KG1 (cell line): Measurements from ENCODE around the gene GPX3.

Experiments used
- DNase-seq: peaks from one replicate; lab custom pipeline; 2025; lab: John Stamatoyannopoulos, UW

GPX3 gene

DNA sequence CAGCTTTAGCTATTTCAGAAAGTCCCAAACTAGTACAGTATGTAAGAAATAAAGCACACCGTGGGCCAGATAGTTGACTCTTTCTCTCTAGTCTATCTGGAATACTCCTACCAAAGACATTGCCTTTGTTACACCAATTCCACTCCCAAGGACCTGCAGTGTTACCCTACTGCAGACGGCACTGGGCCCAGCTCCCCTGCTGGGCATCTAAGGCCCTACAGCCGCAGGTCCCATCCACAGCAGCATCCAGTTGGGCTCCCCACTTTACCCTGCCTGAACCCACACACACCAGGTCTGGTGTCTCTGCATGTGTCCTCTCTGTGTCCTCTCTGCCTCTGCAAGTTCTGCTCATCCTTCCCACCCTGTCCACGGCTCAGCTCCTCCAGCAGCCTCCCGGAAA is 37.9 kb downstream of the GPX3 start:
- DNase-seq: no peak

- no peak for DNase-seq
Observed at GRCh38 chr5:151058891-151059489, 38.6 kb downstream of the GPX3 start.

- no peak for DNase-seq
Observed at GRCh38 chr5:151060742-151061141, 40.4 kb downstream of the GPX3 start.

DNA sequence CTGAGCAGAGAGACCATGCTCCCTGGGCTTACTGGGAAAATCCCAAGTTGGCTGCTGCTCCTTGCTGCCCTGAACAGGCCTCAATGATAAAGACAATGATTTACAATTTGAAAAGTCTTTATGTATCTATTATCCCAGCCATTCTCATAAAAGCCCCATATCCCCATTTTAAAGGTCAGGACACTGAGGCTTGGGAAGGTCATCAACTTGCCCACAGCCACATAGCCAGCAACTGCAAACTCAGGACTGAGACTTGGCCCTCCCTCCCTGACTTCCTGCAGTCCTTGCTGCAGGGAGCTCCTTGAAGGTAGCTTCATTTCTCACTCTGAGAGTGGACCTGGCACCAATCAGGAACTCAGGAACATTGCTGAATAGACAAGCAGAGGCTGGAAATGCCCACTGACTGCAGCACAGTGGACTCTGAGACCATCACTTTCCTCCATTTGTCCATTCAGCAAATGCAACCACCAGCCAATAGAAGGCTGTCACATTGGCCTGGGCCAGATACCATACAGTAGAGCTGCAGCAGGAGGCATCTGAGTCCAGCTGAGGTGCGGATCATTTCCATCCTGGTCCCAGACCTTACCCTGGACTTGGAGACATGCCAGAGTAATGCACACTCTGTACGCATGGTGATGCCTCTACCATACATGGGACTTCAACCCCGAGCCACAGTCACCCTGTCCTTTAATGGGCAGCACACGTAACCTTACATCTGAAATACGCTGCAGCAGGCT is 42.2 kb downstream of the GPX3 start:
- DNase-seq: no peak

DNA sequence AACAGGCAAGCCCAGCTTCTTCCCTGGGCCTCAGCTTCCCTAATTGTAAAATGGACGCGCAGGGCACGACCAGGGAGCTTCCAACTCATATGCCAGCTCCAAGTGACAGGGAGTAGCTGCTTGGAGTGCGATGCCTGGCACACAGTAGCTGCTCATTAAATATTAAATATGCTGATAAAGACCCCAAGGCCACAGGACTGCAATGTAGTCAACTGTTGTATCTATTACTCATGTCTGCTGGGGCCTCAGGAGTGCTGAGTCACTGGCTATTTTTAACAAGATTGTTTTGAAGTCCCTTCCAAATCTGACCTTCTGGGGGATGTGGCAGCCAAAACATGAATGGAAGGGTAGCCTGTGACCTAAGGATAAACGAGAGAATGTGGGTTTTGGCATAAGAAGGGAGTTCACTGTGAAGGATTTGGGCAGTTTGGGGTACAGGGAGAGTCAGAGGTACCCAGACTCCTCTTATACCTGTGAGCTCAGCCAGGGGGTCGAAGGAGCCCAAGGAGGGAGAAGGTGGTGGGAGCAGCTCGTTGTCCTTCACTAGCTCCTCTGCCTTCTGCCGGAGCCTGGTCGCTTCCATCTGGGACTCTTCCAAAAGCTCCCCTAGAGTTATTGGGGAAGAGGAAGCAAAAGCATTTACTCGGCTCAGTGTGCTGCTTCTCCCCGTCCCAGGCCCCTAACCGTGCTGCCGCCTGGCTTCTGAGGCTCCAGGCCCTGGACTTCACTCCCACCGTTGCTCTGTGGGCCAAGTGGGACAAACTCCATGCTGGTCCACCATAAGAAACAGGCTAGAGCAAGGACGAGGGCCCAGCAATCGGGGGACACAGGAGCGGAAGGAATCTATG is 43.0 kb downstream of the GPX3 start:
- no peak for DNase-seq

DNA sequence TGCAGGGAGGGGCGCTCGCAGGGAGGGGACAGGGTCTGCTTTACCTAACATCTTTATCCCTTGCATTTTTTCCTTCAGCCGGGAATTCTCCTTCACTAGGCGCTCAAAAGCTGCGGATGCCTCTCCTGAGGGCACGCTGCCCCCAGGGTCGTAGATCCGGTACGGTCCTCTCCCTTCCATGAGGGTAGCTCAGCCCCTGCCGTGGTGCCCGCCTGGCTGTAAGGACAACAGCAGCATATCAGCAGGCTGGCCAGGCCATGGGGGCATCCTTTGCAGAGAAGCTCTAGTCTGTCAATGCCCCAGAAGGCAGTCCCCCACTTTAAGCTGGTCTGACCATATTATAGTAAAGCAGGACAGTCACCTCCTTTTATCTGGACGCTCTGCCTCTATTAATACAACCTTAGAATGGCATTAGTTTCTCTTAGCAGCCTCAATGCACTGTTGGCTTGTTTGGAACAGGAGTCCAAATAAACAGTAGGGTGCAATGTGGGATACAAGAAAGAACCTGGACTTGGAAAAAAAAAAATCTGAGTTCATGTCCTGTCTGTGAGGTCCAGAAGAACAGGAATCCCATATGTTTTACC is 44.6 kb downstream of the GPX3 start:
- no peak for DNase-seq

DNA sequence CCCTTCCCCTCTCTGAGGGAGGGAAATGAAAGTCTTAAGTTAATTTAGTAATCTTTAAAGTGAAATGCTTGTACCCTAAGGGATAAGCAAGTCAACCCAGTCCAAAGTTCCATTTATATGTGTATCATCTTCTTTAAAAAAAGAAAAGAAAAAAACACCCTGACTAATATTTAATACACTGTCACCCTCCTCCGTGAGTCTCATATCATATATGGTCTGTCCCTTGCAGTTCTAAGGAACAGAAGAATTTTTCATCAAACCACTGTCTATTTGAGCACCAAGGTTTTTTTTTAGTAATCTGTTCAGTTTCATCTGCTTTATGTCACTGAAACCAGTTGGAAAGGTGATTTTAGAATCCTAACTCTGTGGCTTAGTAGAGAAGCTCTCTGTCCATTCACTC is 45.2 kb downstream of the GPX3 start:
- no peak for DNase-seq

GRCh38 chr5:151066920-151067319 is 46.5 kb downstream of the GPX3 start:
- no peak for DNase-seq

- DNase-seq: no peak
Observed at GRCh38 chr5:151067632-151068432, 47.4 kb downstream of the GPX3 start.

DNA sequence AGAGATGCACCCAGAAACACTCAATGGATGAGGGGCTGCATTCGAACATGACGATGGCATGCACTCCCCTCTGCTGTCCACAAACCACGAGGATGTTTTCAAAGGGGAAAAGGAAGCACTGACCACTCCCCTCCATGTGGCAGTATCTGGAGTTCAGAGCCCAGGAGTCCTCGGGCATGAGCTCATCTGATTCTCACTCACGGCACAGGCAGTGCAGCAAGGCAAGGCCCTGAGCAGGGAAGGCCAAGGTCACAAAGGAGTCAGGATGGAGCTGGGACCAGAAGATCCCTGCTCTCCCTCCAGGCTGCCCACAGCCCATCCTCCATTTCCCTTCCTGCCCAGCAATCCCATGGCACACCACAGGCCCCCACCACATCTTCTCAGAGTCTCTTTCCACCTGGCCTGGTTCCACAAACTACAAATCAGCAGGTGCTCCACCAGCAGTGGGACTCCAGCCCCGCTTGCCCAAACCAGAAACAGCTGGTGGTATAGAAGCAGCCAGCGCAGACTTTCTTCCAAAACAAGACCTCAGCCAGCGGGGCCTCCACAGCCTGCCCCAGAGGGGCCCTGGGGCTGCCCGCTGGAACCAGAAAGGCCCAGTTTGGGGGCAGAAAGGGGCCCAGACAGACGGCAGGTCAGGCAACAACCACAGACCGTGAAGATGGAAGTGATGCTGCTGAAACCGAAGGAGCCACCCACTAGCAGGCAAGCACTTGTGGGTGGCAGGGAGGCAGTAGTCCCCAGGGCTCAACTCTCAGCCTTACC is 48.2 kb downstream of the GPX3 start:
- no peak for DNase-seq

GRCh38 chr5:151070449-151070848 is 50.1 kb downstream of the GPX3 start:
- no peak for DNase-seq

DNA sequence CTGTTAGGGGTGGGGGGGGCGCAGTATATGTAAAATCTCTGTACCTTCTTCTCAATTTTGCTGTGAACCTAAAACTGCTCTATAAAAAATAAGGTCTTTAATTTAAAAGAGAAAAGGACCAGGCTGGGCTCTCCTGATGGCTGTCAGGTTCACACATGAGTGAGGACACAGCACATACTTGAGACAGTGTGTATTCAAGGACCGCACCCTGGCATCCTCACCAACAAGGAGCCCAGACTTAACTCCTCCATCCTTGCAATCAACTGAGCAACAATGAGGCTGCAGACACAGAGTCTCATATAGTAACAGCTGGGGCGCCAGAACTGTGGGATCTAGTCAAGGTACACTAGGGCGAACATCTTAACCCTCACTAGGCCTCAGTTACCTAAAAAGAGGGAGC is 50.6 kb downstream of the GPX3 start:
- DNase-seq: no peak

DNA sequence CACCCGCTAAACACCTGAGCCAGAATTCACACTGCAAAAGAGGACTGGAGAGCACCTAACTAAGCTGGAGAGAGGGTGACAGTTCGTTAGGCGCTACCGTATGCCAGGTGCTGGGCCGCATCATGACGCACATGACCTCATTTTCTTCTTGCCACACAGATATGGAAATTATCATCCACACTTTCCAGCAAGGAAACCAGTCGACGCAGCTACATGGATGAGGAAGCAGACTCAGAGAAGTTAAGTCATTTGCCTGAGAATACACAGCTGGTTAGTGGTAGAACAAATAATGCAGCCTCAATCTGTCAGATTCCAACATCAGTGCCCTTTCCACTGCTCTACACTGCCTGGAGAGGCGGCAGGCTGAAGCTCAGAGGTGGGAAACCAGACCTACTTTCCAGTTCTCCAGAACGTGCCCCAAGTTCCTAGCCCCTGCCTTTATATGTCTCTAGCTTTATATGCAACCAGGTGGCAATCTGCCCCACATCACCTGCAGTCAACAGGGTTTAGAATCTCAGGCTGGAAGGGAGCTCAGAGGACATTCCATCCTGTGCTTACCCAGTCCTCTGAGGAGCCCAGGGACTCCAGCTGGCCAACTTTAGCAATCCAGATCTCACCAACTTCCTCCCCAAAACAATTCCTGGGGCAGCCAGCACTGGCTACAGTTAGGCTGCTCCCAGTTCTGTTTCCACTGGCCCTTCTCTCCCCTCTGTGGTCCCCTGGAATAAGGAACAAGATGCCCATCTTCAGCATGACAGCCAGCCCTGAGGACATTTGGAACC is 51.6 kb downstream of the GPX3 start:
- DNase-seq: no peak

DNA sequence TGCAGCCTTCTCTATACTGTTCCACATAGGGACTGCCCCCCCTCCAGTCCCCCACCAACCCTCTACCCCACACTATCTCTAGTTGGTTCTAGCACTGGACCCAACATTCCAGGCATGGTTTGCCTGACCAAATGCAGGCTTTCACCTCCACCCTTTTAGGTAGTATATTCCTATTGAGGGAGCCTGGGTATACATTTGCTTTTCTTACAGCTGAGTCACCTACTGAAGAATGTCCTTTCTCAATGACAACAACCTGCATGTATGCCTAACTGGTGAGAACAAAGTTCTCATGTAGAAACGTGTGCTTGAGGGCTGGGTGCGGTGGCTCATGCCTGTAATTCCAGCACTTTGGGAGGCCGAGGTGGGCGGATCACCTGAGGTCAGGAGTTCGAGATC is 52.2 kb downstream of the GPX3 start:
- no peak for DNase-seq

- DNase-seq: no peak
Observed at GRCh38 chr5:151073280-151073679, 52.9 kb downstream of the GPX3 start.

GRCh38 chr5:151074557-151074956 is 54.2 kb downstream of the GPX3 start:
- no peak for DNase-seq

GRCh38 chr5:151075698-151076331 is 55.4 kb downstream of the GPX3 start:
- no peak for DNase-seq

GRCh38 chr5:151076616-151077015 is 56.2 kb downstream of the GPX3 start:
- no peak for DNase-seq

- no peak for DNase-seq
Observed at GRCh38 chr5:151077419-151077818, 57.0 kb downstream of the GPX3 start.

DNA sequence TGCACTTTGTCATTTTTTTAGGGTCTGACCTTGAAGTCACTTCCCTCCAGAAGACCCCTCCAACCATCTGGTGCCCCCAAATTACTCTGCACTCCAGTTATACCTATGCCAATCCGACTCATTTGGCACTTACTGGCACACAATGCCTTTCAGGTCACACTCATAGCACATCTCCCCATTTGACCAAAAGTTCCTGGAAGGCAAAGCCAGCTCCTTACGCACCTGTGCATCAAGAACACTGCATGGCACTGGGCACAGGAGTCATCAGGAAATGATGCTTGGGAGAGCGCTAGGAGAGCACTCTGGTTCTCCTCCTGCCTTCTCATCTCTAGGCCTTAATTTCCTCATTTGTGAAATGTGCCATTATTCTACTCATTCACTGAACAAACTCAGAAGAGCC is 57.6 kb downstream of the GPX3 start:
- DNase-seq: no peak
